GM18507 (cell line): ENCODE data around the gene RCAN1.
A peak's percentile ranks its signal among the peaks of the same experiment; 100 is the strongest.

Experiments
- DNase-seq: peaks from one replicate; pipeline ENCODE4 v3.0.0; 2011; ENCODE audit warnings: low read depth; ENCODE audit not compliant: insufficient read length; ENCODE audit errors: extremely low spot score
- FAIRE-seq: peaks from 2 replicates; lab custom pipeline; 2011; peaks lifted over from hg19 to GRCh38; lab: Jason Lieb, UNC

Gene RCAN1

DNA sequence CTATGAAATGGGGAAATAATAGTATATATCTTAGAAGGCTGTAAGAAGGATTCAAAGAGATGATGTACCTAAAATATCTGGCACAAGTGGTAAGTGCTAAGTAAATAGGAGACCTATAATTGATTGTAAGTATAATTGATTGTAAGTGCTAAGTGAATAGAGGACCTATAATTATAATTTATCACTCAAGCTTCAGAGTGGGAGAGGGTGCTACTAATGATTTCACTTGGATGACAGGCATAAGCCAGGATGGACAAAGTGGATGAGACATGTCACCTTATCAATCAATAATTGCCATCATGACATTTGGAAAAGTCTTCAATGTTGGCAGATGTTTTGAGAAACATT is 11.2 kb downstream of the RCAN1 start:
- DNase-seq, result no peak
- no peak for FAIRE-seq

DNA sequence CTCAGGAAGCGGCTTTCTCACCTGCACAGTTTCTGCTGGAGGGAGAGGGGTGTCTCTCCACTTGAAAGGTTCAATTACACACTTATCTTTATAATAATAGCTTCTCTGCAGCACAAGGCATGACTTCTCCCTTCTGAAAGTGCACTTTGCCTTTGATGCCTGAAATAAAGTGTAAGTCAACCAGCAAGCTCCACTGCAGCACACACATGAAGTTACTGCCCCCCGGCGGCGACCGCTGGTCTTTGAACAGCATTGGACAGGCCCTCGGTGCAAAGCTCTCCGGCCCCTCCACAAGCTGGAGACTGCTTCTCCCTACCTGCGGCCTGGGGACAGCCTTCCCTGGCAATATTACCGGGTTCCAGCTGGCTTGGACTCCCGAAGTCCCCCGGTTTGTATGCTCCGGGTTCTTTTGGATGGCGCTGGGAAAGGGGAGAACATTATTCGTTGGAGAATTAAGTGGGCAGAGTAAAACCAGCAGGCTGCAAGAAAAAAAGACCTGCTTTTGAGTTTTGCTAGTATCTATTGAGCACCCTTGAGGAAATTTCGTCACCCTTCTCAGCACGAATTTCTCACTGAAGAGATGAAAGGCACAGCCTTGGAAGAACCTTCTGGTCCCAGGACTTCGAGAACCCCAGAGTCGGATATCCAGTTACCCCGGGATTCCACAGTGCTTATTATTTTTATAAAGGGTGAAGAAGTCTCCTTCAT is 11.8 kb downstream of the RCAN1 start:
- DNase-seq, result peak; percentile 39
- FAIRE-seq, result peak; percentile 67

DNA sequence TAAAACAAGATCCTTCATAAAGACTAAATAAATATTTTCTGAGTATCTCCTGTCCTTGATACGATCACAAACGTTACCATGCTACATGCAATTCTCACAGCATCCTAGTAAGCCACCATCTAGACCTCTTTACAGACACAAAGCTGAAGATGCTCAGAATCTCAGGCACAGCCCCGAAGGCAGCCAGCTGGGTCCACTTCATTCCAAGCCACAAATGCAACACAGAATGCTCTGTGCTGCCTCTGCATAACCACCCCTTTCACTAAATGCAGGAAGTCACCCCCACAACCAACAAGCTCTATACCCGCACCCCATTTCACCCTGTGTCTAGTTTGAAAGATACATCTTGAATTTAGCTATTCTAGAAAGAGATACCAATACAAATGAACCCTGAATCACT is 12.9 kb downstream of the RCAN1 start:
- no peak for DNase-seq
- FAIRE-seq, result no peak

DNA sequence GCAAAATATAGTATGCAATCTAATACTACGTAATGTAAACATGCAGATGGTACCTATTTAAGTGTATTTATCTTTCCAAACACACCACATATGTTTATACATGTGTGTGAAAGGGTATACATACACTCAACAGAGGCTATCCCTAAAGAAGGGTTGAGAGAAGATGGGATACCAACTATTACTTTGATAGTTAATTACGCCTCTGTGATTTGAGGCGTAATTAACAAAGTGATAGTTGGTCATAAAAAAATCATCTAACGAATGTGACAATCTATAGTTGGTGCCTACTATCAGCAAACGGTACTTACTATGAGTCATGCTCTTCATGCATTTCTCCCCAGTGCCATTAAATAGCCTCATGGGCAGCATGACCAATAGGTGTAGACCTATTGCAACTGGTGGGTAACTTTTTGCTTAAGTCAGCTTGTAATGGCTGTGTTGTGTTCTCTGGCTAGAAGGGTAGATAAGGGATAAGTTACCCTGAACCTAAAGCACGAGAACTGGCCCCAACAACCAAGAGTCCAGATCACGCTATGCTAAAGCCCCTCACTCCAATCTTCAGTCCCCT is 15.3 kb downstream of the RCAN1 start:
- no peak for FAIRE-seq
- no peak for DNase-seq

DNA sequence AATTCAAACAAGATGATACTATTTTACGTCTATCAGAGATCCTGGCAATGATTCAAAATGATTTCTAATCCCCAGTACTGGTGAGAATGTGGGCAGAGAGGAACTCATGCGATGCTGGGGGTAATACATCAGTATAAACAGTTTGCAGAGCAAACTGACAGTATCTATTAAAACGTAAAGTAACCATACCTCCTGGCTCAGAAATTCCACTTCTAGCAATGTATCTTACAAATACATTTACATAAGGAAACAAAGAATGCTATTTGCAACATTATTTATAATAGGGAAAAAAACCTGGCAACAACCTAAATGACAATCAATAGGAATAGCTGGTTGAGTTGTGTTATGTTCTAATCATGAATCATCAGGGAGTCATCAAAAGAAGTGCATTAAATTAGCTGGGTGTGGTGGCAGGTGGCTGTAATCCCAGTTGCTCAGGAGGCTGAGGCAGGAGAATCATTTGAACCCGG is 15.9 kb downstream of the RCAN1 start:
- FAIRE-seq (no peak), DNase-seq (no peak)

DNA sequence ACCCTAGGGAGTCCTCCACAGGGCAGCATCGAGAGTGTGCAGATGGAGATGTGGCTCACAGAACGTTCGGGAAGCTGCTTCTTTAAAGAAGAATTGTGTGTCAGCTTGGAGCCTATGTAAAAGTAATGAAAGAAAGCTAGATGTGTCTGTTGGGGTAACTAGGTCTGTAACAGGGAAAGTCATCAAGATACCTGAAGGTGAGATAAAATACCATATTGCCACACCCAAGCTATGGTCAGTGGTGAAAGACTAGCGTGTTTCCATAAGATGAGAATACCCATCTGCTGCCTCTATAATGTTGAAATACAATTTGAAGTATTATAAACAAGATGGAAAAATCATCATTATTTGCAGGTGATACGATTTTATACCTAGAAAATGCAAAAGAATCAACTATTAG is 17.5 kb downstream of the RCAN1 start:
- no peak for FAIRE-seq

DNA sequence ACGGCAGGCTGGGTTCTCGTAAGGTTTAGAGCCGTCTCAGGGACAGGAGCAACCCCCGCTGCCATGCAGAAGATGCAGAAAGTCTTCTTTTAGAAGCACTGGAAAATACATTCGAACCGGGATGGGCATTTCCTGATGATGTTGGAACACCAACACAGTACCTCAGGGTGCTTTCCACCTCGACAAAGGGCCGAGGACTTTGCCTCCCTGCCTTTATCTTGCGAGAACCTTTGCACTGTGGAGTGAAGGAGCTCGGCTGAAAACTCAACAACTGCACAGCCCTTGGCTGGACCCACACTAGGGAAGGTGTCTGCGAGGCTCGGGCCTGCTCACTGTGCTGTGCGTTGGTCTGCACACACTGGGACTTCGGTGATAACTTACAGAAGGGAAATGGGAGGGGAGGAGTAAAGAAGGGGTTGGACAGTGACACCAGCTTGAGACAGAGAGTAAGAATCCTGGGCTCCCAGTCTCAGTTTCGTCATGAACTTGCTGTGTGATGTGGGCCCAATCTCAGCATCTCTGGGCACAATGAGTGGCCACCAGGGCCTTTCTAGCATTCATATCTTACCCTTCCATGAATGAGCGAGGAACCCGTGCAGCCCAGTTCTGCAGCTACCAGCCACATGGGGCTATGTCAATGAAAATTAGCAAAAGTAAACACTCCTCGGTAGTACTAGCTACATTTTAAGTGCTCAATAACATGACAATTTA is 18.2 kb downstream of the RCAN1 start:
- DNase-seq (no peak), FAIRE-seq (no peak)

More for the DNA sequence above, 17.5 kb downstream of the RCAN1 start:
- no peak for DNase-seq

DNA sequence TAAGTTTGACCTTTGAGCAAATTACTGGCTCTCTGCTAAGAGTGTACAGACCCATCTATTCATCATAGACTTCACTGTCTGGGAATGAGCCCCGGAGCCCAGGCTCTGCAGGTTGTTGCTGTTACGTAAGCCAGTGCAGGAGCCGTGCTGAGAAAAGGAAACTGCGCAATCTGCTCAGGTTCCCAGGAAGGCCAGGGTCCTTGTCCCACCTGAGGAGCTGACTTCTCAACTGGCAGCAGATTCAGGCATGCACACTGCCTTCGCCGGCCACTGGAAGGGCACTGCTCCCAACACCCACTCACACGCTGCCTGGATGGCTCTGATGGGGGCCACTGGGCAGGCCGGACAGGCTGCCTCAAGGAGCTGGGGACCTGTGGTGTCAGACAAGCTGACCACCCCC is 19.5 kb downstream of the RCAN1 start:
- DNase-seq, result no peak
- no peak for FAIRE-seq

DNA sequence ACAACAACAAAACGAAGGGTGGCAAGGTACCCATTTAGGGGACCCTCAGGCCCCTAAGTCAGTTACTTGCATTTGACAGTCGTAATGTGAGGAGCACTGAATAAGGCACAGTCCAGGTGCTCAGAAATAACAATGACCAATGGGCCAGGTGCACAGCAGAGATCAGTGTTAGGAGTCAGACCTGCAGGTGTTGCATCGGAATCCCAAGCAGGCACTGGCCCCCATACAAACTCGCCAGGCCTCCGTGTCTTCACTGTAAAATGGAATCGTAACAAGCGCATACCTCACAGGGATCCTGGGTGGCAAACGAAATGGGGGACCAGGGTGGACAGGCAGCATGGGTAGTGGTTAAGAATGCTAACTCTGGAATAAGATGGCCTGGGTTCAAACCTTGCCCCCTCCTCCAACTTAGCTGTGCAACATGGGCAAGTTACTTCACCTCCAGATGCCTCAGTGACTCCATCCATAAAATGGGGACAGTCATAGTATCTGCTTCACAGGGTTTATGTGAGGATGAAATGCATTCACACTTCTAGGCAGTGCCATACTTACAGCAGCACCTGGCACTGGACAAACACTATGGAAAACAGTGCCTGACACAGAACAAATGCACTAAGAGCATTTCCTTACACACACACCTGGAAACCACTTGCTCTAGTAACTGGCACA is 20.2 kb downstream of the RCAN1 start:
- FAIRE-seq, result no peak
- no peak for DNase-seq

DNA sequence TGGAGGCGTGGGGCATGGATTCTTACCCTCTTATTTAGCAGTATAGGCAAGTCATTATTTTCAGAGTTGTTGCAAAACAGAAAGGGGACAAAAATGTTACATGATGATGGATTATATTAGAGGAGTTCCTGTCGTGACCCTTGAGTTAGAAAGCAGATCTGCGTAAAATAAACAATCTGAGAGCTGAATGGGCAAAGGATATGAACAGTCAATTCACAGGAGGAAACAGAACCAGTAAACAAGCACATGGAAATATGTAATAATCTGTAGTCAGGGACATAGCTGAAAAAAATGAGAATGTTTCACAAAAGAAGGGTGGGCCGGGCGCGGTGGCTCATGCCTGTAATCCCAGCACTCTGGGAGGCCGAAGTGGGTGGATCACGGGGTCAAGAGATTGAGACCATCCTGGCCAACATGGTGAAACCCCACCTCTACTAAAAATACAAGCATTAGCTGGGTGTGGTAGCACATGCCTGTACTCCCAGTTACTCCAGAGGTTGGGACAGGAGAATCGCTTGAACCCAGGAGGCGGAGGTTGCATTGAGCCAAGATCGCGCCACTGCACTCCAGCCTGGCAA is 20.9 kb downstream of the RCAN1 start:
- no peak for DNase-seq
- FAIRE-seq, result no peak

DNA sequence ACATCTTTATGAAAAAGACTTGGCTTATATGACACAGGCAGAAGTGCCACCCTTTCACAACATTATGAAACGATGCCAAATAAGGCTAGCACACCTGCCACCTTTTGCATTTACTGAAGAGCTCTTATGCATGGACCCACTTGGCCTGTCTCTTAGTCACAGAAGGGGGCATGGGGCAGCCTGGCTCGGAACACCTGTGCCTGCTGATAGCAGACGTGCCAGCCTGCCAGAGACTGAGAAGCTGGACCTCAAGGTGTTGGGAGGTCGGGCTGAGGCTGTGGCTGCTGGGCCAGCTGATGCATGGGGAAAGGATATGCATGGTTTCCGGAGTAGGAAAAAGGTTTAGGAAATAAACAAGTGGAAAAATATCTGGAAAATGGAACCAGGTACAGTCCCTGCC is 21.5 kb downstream of the RCAN1 start:
- DNase-seq, result no peak
- FAIRE-seq, result no peak

DNA sequence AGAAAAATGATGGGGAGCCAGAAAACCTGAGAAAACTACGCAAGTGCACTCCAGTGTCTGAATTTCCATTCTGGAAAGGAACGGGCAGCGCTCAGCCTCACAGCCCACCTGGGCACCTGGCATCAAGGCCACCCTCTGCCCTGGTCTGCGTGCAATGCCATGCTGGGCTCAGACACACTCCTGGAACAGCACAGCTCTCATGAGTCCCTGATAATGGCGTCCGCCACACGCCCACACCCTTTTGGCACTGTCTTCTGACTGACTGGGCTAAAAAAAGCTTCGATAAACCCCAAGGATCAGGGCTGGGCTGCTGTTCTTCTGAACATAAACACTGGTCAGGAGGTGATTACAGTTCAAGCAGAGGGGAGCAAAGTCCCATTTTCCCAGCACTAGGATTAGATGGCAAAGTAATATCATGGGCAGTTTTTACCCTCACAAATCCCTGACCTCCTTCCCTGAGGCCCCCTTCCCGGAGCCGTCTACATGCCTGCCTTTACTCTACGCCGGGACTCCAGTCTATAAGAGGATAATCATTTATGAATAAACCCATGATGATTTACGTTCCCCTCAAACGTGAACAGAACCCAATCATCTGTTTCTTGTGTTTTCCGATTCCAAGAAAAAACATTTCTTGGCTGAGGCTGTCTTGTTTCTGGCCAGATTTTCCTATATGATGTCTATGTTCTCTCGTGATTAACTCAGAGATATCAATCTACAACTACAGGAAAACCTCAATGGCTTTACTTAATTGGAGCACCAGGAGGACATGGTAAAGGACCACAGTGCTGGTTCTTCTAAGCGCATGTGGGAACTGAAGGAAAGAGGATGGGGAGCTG is 22.6 kb downstream of the RCAN1 start:
- FAIRE-seq, result no peak
- DNase-seq, result no peak

DNA sequence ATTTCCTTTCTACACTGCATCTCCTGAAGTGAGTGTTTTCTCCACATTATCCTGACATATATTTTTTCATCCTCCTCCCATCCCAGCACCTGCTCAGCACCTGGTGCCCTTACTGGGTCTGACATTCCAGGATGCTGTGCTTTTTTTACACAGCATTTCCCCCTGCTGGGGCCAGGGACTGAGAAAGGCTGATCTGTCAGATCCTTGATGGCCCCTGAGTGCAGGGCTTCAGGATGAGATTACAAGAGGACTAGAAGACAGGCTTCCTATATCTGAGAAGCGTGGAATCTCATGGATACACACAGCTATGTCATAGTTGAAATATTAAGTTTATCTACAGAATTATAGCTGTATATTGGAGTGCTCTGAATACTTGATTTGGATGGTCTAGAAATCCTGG is 24.4 kb downstream of the RCAN1 start:
- no peak for DNase-seq
- no peak for FAIRE-seq

DNA sequence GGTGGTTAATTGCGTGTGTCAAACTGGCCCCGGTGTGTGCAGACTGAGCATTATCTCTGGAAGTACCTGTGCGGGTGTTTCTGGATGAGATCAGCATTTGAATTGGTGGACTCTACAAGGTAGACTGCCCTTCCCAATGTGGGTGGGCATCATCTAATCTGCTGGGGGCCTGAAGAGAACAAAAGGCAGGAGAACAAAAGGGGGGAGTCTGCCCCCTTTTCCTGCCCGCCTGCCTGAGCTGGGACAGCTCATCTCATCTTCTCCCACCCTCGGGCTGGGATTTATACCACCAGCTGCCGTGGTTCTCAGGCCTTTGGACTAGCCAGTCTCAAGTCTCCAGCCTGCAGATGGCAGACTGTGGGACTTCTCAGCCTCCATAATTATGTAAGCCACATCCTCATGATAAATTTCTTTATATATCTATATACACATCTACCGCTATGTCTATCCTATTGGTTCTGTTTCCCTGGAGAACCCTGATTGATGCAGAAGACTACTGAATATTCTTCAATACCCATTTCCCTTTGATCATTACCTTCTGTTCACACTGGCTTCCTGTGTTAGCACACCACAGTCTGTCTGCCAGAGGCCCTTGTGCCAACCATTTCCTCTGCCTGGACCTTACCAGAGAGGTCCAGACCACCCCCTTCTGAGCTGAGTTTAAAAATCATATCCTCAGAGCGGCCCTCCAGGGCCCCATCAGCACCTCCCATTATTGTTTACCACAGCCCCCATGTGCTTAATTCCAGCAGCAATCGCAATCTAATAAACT is 25.2 kb downstream of the RCAN1 start:
- no peak for DNase-seq
- FAIRE-seq, result no peak

DNA sequence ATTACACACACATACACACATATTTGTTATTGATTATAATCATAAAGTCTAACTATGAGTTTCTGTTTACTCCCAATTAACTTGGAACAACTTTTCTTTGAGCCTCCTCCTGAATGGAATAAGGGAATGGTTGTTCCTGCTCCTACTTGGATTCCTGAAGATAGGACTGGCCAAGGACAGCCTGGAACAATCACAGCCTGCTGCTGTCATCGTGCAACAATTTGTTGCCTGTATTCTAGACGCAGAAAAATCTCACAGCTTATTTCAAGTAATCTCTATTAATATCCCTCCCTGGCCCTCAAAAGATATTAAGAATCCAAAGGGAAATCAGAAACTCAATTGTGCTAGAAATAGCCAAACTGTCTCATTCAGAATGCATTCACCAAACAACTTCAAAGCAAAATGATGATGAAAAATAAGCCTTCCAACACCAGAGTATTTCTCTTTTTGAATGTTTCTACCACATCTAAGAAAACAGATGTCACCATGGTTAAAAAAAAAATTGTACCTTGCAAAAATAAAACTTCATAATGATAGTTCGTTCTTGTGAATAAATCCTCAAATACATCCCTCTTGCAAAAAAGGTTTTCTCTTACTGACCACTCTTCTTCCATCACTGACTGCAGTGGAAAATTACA is 30.9 kb downstream of the RCAN1 start:
- FAIRE-seq (no peak), DNase-seq (no peak)

DNA sequence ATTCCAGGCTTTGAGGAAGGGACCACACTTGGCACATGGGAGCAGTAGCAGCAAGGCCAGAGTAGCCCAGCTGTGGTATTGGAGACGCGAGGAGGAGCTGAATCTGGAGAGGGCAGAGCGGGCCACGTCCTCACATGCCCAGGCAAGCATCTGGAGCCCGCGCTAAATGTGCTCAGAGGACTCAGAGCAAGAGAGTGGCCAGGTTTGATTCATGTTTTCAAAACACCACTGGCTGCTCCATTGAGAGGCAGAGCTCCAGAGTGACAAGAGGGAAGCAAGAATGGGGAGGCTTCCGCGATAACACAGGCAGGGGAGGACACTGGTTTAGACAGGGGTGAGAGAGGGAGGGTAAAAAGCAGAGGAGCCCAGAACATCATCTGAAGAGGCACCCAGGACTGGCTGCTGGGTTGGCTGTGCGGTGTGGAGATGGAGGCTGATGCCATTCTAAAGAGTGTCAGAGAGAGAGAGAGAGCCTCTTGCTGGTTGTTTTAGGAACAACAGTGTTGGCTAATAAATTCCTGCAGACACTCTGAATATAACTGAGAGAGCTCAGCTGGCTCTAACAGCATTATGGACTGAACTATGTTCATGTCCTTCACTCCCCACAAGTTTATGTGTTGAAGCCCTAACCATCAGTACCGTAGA is 32.3 kb downstream of the RCAN1 start:
- FAIRE-seq, result peak; percentile 69

DNA sequence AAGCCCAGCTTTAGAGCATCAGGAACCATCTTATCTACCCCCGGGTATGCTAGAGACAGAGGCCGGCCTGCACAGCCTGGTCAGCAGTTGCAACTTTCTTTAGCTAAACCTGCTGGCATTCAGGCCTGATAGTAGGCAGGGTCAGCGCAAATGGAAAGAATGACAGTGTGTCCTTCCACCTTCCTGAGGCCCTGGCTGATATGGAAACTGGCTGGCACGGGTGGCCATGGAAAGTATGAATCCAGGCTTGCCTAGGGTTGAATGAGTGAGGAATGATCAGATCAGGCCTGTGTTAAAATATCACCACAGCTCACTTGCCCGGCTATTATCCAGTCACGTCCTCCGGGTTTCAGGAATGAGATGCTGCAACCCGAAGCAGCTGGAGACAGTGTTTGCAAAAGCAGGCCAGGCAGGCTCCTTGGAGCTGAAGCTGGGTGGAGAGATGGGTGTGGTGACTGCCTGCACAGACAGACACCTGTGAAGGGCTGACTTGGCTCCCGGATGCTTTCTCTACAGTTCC is 34.7 kb downstream of the RCAN1 start:
- FAIRE-seq (no peak), DNase-seq (no peak)

More for the DNA sequence above, 32.3 kb downstream of the RCAN1 start:
- peak; percentile 23 for DNase-seq
